Esophagus muscularis mucosa (tissue), 4 donors: ENCODE results near the gene OR2A42.
"Not testable (repeated sequence)": the region's sequence is repeated elsewhere in the genome, so short reads cannot be mapped to it uniquely, and the experiment has no call there.

Source experiments
- CTCF ChIP-seq, 3 experiments: fragments of 200-600 bp in 2 of 3; fragments of 450-650 bp in 1 of 3; sonication (generic) in 2 of 3; IDR thresholded peaks; one replicate each; pipeline ENCODE4 v1.5.1; 2017 to 2019; ENCODE audit warnings: antibody characterized with exemption in 3 of 3, mild to moderate bottlenecking in 2 of 3, moderate library complexity in 1 of 3
- EP300 ChIP-seq: sonication (generic); formaldehyde crosslinking; IDR thresholded peaks from one replicate; pipeline ENCODE4 v1.6.1; 2017; ENCODE audit warnings: antibody characterized with exemption
- POLR2A ChIP-seq: fragments of 450-650 bp; IDR thresholded peaks from one replicate; pipeline ENCODE4 v1.6.1; 2017; ENCODE audit warnings: antibody characterized with exemption, moderate library complexity, mild to moderate bottlenecking, low read depth
- POLR2AphosphoS5 ChIP-seq, 2 donors: sonication (generic); formaldehyde crosslinking; IDR thresholded peaks; one replicate each; pipeline ENCODE4 v1.6.1; 2017; ENCODE audit warnings: antibody characterized with exemption in 2 of 2

- TF ChIP-seq POLR2AphosphoS5 (IDR thresholded peaks at IDR 0.05); CTCF (IDR thresholded peaks at IDR 0.05); POLR2A; EP300: not testable (repeated sequence)
These were observed 45.6 kb downstream of the OR2A42 start for GRCh38 chr7:144193782-144194181.
